ENCODE results near the gene PKHD1.

Gene PKHD1

GRCh38 chr6:51717477-51717876, 369.9 kb downstream of the PKHD1 start:
- DNase-seq (ENCODE audit: low read depth in 1 of 2, low spot score in 1 of 2), result no peak

- no peak for DNase-seq (ENCODE audit: low read depth in 1 of 2, low spot score in 1 of 2)
Measured at GRCh38 chr6:51711876-51712275, 375.5 kb downstream of the PKHD1 start.

GRCh38 chr6:51706086-51706485, 381.3 kb downstream of the PKHD1 start:
- DNase-seq (ENCODE audit: low read depth in 1 of 2, low spot score in 1 of 2), result no peak

GRCh38 chr6:51704932-51705540, 382.4 kb downstream of the PKHD1 start:
- no peak for DNase-seq (ENCODE audit: low read depth in 1 of 2, low spot score in 1 of 2)

- DNase-seq (ENCODE audit: low read depth in 1 of 2, low spot score in 1 of 2), result no peak
Measured at GRCh38 chr6:51702851-51703250, 384.6 kb downstream of the PKHD1 start.

- no peak for DNase-seq (ENCODE audit: low read depth in 1 of 2, low spot score in 1 of 2)
Measured at GRCh38 chr6:51684603-51685002, 402.8 kb downstream of the PKHD1 start.

GRCh38 chr6:51684038-51684437, 403.4 kb downstream of the PKHD1 start:
- no peak for DNase-seq (ENCODE audit: low read depth in 1 of 2, low spot score in 1 of 2)

GRCh38 chr6:51678905-51679620, 408.4 kb downstream of the PKHD1 start:
- no peak for DNase-seq (ENCODE audit: low read depth in 1 of 2, low spot score in 1 of 2)

- DNase-seq (ENCODE audit: low read depth in 1 of 2, low spot score in 1 of 2), result no peak
Measured at GRCh38 chr6:51678274-51678673, 409.1 kb downstream of the PKHD1 start.

GRCh38 chr6:51675922-51676275, 411.5 kb downstream of the PKHD1 start:
- DNase-seq (ENCODE audit: low read depth in 1 of 2, low spot score in 1 of 2), result no peak

GRCh38 chr6:51675020-51675921, 412.1 kb downstream of the PKHD1 start:
- no peak for DNase-seq (ENCODE audit: low read depth in 1 of 2, low spot score in 1 of 2)

- no peak for DNase-seq (ENCODE audit: low read depth in 1 of 2, low spot score in 1 of 2)
Measured at GRCh38 chr6:51663525-51663924, 423.9 kb downstream of the PKHD1 start.

- DNase-seq (ENCODE audit: low read depth in 1 of 2, low spot score in 1 of 2), result no peak
Measured at GRCh38 chr6:51660767-51661166, 426.6 kb downstream of the PKHD1 start.

- no peak for DNase-seq (ENCODE audit: low read depth in 1 of 2, low spot score in 1 of 2)
Measured at GRCh38 chr6:51657491-51657890, 429.9 kb downstream of the PKHD1 start.

- no peak for DNase-seq (ENCODE audit: low read depth in 1 of 2, low spot score in 1 of 2)
Measured at GRCh38 chr6:51655517-51655916, 431.9 kb downstream of the PKHD1 start.

GRCh38 chr6:51654647-51655046, 432.8 kb downstream of the PKHD1 start:
- DNase-seq (ENCODE audit: low read depth in 1 of 2, low spot score in 1 of 2), result no peak

- no peak for DNase-seq (ENCODE audit: low read depth in 1 of 2, low spot score in 1 of 2)
Measured at GRCh38 chr6:51651132-51651817, 436.1 kb downstream of the PKHD1 start.

GRCh38 chr6:51648774-51649173, 438.6 kb downstream of the PKHD1 start:
- DNase-seq (ENCODE audit: low read depth in 1 of 2, low spot score in 1 of 2), result no peak

GRCh38 chr6:51648236-51648635, 439.2 kb downstream of the PKHD1 start:
- no peak for DNase-seq (ENCODE audit: low read depth in 1 of 2, low spot score in 1 of 2)

GRCh38 chr6:51644426-51644825, 443.0 kb downstream of the PKHD1 start:
- no peak for DNase-seq (ENCODE audit: low read depth in 1 of 2, low spot score in 1 of 2)

- no peak for DNase-seq (ENCODE audit: low read depth in 1 of 2, low spot score in 1 of 2)
Measured at GRCh38 chr6:51640021-51640420, 447.4 kb downstream of the PKHD1 start.

Data from activated T-helper 1 cell treated with anti-CD3 and anti-CD28 coated beads, Interleukin-2, amount 50 U/mL, for 16 hours (primary cell).